Endodermal cell (in vitro differentiated cells): ENCODE measurements around the gene ELOVL2. TPM values are rescaled to one million over a fixed set of nuclear protein-coding genes. Genes with fewer than 3 reads are reported as not detected.

Experiments used
- DNase-seq: peaks from one replicate; pipeline ENCODE4 v3.0.0-alpha.2; 2017
- H3K27ac ChIP-seq: 2 replicates; pipeline ENCODE4 v1.5.1; 2013; ENCODE audit warnings: mild to moderate bottlenecking, low read depth, low read length, moderate library complexity
- H3K27me3 ChIP-seq: 2 replicates; pipeline ENCODE4 v1.6.1; 2013; ENCODE audit warnings: mild to moderate bottlenecking, low read length, moderate library complexity; ENCODE audit not compliant: insufficient read depth, control insufficient read depth, poor library complexity, severe bottlenecking
- H3K36me3 ChIP-seq: 2 replicates; pipeline ENCODE4 v1.7.0; 2013; ENCODE audit warnings: mild to moderate bottlenecking, low read length, moderate library complexity; ENCODE audit not compliant: control insufficient read depth, insufficient read depth
- H3K4me1 ChIP-seq: one replicate; pipeline ENCODE4 v1.7.0; 2013; ENCODE audit warnings: low read length; ENCODE audit not compliant: control insufficient read depth, insufficient read depth
- H3K4me3 ChIP-seq: 2 replicates; pipeline ENCODE4 v1.5.1; 2013; ENCODE audit warnings: mild to moderate bottlenecking, low read length, moderate library complexity
- H3K9ac ChIP-seq: 2 replicates; pipeline ENCODE4 v1.6.1; 2013; ENCODE audit warnings: mild to moderate bottlenecking, low read length, moderate library complexity; ENCODE audit not compliant: poor library complexity, severe bottlenecking; ENCODE audit errors: extremely low read depth
- H3K9me3 ChIP-seq: 2 replicates; pipeline ENCODE4 v1.6.1; 2013; ENCODE audit warnings: mild to moderate bottlenecking, low read length, moderate library complexity; ENCODE audit not compliant: control insufficient read depth
- H3K27ac Mint-ChIP-seq: 2 replicates; pipeline ENCODE4 v1.8.0; 2020; ENCODE audit warnings: mixed read lengths
- H3K27me3 Mint-ChIP-seq: 2 replicates; pipeline ENCODE4 v1.8.0; 2021; ENCODE audit warnings: mild to moderate bottlenecking, mixed read lengths; ENCODE audit not compliant: insufficient read depth
- H3K36me3 Mint-ChIP-seq: 2 replicates; pipeline ENCODE4 v1.8.0; 2020; ENCODE audit warnings: low read depth, mixed read lengths
- H3K4me1 Mint-ChIP-seq: 2 replicates; pipeline ENCODE4 v1.8.0; 2020; ENCODE audit warnings: mixed read lengths
- H3K4me3 Mint-ChIP-seq: 2 replicates; pipeline ENCODE4 v1.8.0; 2020; ENCODE audit warnings: mild to moderate bottlenecking, moderate library complexity, mixed read lengths
- H3K9me3 Mint-ChIP-seq: 2 replicates; pipeline ENCODE4 v1.8.0; 2020; ENCODE audit warnings: mild to moderate bottlenecking, mixed read lengths
- CTCF ChIP-seq: fragments of 200-600 bp; sonication (generic); conservative IDR thresholded peaks from 2 replicates; pipeline ENCODE4 v1.5.0; 2021; ENCODE audit warnings: antibody characterized with exemption, mild to moderate bottlenecking
- WGBS, 2 experiments: methylation state at CpG; one replicate each; pipeline versions ENCODE4 v1.1.5 to v1.1.7; 2013; ENCODE audit warnings: missing lambda C conversion rate in 2 of 2, mixed read lengths in 1 of 2; ENCODE audit not compliant: insufficient coverage in 1 of 2, insufficient read length in 1 of 2; 5-methylcytosine and 5-hydroxymethylcytosine counted together
- total RNA-seq, 2 donors: library from RNA; stranded (reverse); fragmentation: NEBNext Ultra II Directional in 1 of 2; extraction: Animal tissue kit (Norgen Biotek cat#: 25700) in 1 of 2; gene quantifications; 2 replicates in 1 of 2; 3 replicates in 1 of 2; pipeline ENCODE4 v1.2.1, GENCODE V29; 2021

The ELOVL2 gene
- total RNA-seq, 2 donors from 2014 or later = 7.3 to 14.1 TPM

GRCh38 chr6:11078266-11078665 lies 34.2 kb upstream of the ELOVL2 start:
- Histone ChIP-seq H3K9me3 (no peaks in the 10 kb centered on the region), H3K36me3 (no peaks in the 10 kb centered on the region), H3K9ac (no peak overlapping the region), H3K27ac (no peak overlapping the region), H3K27me3 (no peaks in the 10 kb centered on the region), H3K4me3 (no peak overlapping the region), H3K4me1 (no peaks in the 10 kb centered on the region)
- Mint-ChIP-seq H3K27ac (no peak overlapping the region), H3K27me3 (no peaks in the 10 kb centered on the region), H3K36me3 (no peaks in the 10 kb centered on the region), H3K4me1 (no peaks in the 10 kb centered on the region), H3K4me3 (no peak overlapping the region), H3K9me3 (no peaks in the 10 kb centered on the region)
- no peak for TF ChIP-seq CTCF
- WGBS, 2 experiments = 94 to 100% methylated on average over 3 to 4 of the region's 4 CpGs
- no peak for DNase-seq

GRCh38 chr6:11076540-11076939 lies 32.4 kb upstream of the ELOVL2 start:
- no peaks in the 10 kb centered on the region for H3K36me3 ChIP-seq
- H3K27ac ChIP-seq = no peak overlapping the region
- no peak overlapping the region for H3K4me3 ChIP-seq
- Mint-ChIP-seq H3K27ac (no peak overlapping the region), H3K4me1 (no peaks in the 10 kb centered on the region), H3K27me3 (no peaks in the 10 kb centered on the region), H3K4me3 (no peak overlapping the region), H3K36me3 (no peaks in the 10 kb centered on the region), H3K9me3 (peaks cover 1% of the 10 kb centered on the region)
- no peaks in the 10 kb centered on the region for H3K9me3 ChIP-seq
- H3K27me3 ChIP-seq = no peaks in the 10 kb centered on the region
- TF ChIP-seq CTCF = no peak
- WGBS, 2 experiments = 76% methylated on average over 1 of the region's 2 CpGs; no CpG with 5 or more reads in 1 of the 2 experiments
- no peaks in the 10 kb centered on the region for H3K4me1 ChIP-seq
- DNase-seq = no peak
- no peak overlapping the region for H3K9ac ChIP-seq

- H3K9me3 Mint-ChIP-seq = peaks cover 1% of the 10 kb centered on the region
- WGBS, 2 experiments = 84 to 91% methylated on average over 3 to 4 of the region's 4 CpGs
These were observed 28.0 kb upstream of the ELOVL2 start for GRCh38 chr6:11072101-11072500.

More at GRCh38 chr6:11072101-11072500, 28.0 kb upstream of the ELOVL2 start:
- no peak for DNase-seq
- no peaks in the 10 kb centered on the region for H3K27me3 ChIP-seq
- H3K9me3 ChIP-seq = no peaks in the 10 kb centered on the region
- no peak overlapping the region for H3K27ac ChIP-seq
- H3K27me3 Mint-ChIP-seq = no peaks in the 10 kb centered on the region
- peaks cover 10% of the 10 kb centered on the region for H3K4me1 ChIP-seq
- no peak for TF ChIP-seq CTCF
- no peak overlapping the region for H3K9ac ChIP-seq
- H3K36me3 ChIP-seq = no peaks in the 10 kb centered on the region
- H3K4me3 ChIP-seq = no peak overlapping the region
- no peaks in the 10 kb centered on the region for H3K36me3 Mint-ChIP-seq
- no peak overlapping the region for H3K27ac Mint-ChIP-seq
- no peak overlapping the region for H3K4me3 Mint-ChIP-seq
- peaks cover 7% of the 10 kb centered on the region for H3K4me1 Mint-ChIP-seq
